ENCODE measurements around the gene DIP2B. TPM values are rescaled to one million over a fixed set of nuclear protein-coding genes. Genes with fewer than 3 reads are reported as not detected.

DIP2B gene
- total RNA-seq, 1 experiment from 2014 or later: 20.0 TPM

DNA sequence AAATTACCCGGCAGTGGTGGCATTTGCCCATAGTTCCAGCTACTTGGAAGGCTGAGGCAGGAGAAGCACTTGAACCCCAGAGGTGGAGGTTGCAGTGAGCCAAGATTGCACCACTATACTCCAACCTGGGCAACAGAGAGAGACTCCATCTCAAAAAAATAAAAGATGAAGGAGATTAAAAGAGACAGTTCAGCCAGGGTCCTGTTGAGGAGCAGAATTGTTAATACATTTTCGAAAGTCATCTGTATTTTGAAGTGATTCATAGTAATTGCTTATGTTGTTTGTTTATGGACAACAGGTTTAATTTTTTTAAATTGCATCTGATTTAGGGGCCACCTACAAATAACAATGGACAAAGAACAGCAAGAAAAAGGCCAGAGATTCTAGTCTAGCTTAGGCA is 112.9 kb downstream of the DIP2B start:
- H4K8ac ChIP-seq (replicated peaks; ENCODE audit: insufficient read length, low read depth, low read length): no peak overlapping the region
- H4K5ac ChIP-seq (ENCODE audit: insufficient read length, low read depth, low read length): no peak overlapping the region
- H3K4ac ChIP-seq (ENCODE audit: low read depth, low read length): no peak overlapping the region
- no peaks in the 10 kb centered on the region for H3K23me2 ChIP-seq (ENCODE audit: insufficient read length, low read depth, low read length, poor library complexity, severe bottlenecking)
- H4K20me1 ChIP-seq (ENCODE audit: control insufficient read depth, insufficient read depth, insufficient read length): no peaks in the 10 kb centered on the region
- H3T11ph ChIP-seq (ENCODE audit: low read length): no peak overlapping the region
- no peaks in the 10 kb centered on the region for H3K9me3 ChIP-seq (ENCODE audit: control insufficient read depth, low read depth, low read length)
- no peak overlapping the region for H3K18ac ChIP-seq (ENCODE audit: insufficient read length, low read depth, low read length)
- peaks cover 25% of the 10 kb centered on the region; the same call in 1 of the 2 replicates for H3K4me1 ChIP-seq (ENCODE audit: insufficient read depth, low read length)
- H2BK120ac ChIP-seq (ENCODE audit: low read depth, low read length, poor library complexity, severe bottlenecking): no peak overlapping the region
- TF ChIP-seq, protein P1, sequence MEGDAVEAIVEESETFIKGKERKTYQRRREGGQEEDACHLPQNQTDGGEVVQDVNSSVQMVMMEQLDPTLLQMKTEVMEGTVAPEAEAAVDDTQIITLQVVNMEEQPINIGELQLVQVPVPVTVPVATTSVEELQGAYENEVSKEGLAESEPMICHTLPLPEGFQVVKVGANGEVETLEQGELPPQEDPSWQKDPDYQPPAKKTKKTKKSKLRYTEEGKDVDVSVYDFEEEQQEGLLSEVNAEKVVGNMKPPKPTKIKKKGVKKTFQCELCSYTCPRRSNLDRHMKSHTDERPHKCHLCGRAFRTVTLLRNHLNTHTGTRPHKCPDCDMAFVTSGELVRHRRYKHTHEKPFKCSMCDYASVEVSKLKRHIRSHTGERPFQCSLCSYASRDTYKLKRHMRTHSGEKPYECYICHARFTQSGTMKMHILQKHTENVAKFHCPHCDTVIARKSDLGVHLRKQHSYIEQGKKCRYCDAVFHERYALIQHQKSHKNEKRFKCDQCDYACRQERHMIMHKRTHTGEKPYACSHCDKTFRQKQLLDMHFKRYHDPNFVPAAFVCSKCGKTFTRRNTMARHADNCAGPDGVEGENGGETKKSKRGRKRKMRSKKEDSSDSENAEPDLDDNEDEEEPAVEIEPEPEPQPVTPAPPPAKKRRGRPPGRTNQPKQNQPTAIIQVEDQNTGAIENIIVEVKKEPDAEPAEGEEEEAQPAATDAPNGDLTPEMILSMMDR (conservative IDR thresholded peaks at IDR 0.05): no peak
- no peak overlapping the region for H2BK15ac ChIP-seq (ENCODE audit: low read depth, low read length)
- no peak overlapping the region for H3K27ac ChIP-seq (ENCODE audit: insufficient read length, low read depth, low read length)
- DNase-seq: no peak
- H3K4me2 ChIP-seq (ENCODE audit: insufficient read depth, insufficient read length, low read length): no peak overlapping the region
- H2BK12ac ChIP-seq (ENCODE audit: insufficient read length, low read depth, low read length): no peak overlapping the region
- no peak overlapping the region for H2BK20ac ChIP-seq (ENCODE audit: low read depth, low read length, poor library complexity, severe bottlenecking)
- Mint-ChIP-seq H3K27me3 (ENCODE audit: low read depth) (no peaks in the 10 kb centered on the region), H3K36me3 (ENCODE audit: insufficient read depth in 1 of 3, low read depth in 3 of 3) (no peaks in the 10 kb centered on the region), H3K9me3 (no peaks in the 10 kb centered on the region), H3K4me3 (no peak overlapping the region), H3K4me1 (peaks cover 42 to 45% of the 10 kb centered on the region in 2 experiments), H3K27ac (no peak overlapping the region)
- no peak overlapping the region for H3K14ac ChIP-seq (ENCODE audit: insufficient read depth, low read length)
- H4K91ac ChIP-seq (ENCODE audit: insufficient read length, low read depth, low read length): no peak overlapping the region
- H2BK5ac ChIP-seq (ENCODE audit: insufficient read length, low read length): no peak overlapping the region
- no CpG with 5 or more reads among the region's 2 CpGs for WGBS (ENCODE audit: extremely low coverage, insufficient read length, low lambda C conversion rate)
- no peaks in the 10 kb centered on the region for H3K27me3 ChIP-seq (ENCODE audit: insufficient read depth, low read length)
- H3K56ac ChIP-seq (ENCODE audit: insufficient read length, low read depth, low read length): no peak overlapping the region
- no peak overlapping the region for H3K23ac ChIP-seq (ENCODE audit: insufficient read length, low read depth, low read length)
- H3K79me2 ChIP-seq (ENCODE audit: insufficient read depth, low read length): peaks cover 3% of the 10 kb centered on the region; the same call in 1 of the 2 replicates
- no peak overlapping the region for H2AK5ac ChIP-seq (ENCODE audit: insufficient read length, low read length)
- H3K9ac ChIP-seq (ENCODE audit: extremely low read depth, insufficient read length, low read length): no peak overlapping the region
- H2AFZ ChIP-seq (ENCODE audit: low read length): no peak overlapping the region
- H3K79me1 ChIP-seq (ENCODE audit: insufficient read depth, low read depth, low read length, poor library complexity, severe bottlenecking): no peaks in the 10 kb centered on the region

All from H9 (cell line).